Activated CD4-positive, alpha-beta T cell treated with anti-CD3 and anti-CD28 coated beads for 48 hours (primary cell): Measurements from ENCODE around the gene KRTAP21-2.
"Not testable (repeated sequence)": the region's sequence is repeated elsewhere in the genome, so short reads cannot be mapped to it uniquely, and the experiment has no call there.

Experiments
- DNase-seq: peaks from one replicate; pipeline ENCODE4 v3.0.0-alpha.2; 2020

KRTAP21-2 gene

DNA sequence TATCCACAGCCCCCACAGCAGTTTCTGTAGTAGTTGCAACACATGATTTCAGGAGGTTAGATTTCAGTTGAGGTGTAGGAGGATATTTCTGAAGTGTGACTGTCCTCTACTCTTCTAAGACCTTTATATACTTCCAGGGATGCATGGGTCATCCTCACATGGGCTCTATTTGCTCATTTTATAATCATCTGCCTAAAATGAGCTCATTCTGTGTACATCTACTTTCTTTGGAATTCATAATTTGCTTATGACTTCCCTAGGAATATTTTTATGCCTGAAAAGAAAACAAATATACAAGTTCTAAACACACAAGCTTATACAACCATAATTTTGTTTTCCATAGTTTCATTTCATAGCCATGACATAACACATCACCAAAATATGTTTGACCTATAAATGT lies at the start of gene KRTAP21-2:
TSS of gene KRTAP21-2 (minus strand) at position 101 of the 400 bp plus-strand sequence. CDS start at position 44, 57 bp downstream.
- DNase-seq, result no peak

- no peak for DNase-seq
These were observed 46.7 kb upstream of the KRTAP21-2 start for GRCh38 chr21:30793581-30794314.

GRCh38 chr21:30779249-30779648 lies 32.2 kb upstream of the KRTAP21-2 start:
- no peak for DNase-seq

DNA sequence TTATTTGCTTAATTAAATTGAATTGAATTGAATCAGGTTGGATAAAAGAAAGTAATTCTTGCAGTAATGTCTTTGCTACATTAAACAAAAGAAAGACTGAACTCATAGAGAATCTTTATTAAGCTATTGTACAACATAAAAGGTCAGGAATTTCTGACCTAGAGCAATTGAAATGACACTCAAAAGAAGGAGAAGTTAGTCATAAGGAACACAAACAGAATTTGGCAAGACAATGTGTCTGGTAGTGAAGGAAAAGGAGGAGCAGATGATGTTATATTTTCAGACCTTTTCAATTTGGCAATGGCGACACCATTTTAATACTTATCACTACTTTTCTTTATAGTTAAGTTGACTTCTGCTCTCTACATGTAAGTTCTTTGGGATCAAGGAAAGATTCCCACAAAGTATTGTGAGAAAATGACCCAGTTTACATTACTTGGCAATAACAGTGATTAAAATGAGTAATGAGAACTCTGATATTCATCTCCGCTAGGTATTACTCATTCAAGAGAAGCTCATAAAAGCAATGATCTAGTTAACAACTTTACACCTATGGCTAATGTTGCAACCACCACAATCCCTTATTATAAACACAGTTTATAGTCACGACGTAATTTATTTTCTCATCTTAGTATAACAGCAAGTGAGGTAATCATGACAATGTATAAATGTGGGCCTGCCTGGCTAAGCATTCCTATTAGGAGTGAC lies 22.8 kb upstream of the KRTAP21-2 start:
- DNase-seq, result no peak

DNA sequence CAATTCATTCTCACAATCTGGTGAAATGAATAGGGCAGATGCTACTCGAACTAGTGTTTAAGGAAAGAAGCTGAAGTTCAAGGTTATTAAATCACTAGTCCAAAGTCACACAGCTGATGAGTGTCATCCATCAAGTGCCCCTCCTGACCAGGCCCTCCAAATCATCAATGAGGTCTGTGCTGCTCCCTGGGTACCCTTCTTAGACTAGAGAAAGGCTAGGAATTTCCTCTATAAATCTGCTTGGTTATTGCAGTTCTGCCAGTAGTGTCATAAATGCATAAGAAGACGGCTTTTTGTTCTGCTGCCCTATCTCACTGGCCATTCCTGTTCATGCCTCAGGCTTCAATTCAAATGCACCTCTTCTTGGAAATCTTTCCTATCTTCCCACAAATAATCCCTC lies 13.7 kb upstream of the KRTAP21-2 start:
- no peak for DNase-seq

- no peak for DNase-seq
These were observed 11.2 kb upstream of the KRTAP21-2 start for GRCh38 chr21:30758306-30758705.

DNA sequence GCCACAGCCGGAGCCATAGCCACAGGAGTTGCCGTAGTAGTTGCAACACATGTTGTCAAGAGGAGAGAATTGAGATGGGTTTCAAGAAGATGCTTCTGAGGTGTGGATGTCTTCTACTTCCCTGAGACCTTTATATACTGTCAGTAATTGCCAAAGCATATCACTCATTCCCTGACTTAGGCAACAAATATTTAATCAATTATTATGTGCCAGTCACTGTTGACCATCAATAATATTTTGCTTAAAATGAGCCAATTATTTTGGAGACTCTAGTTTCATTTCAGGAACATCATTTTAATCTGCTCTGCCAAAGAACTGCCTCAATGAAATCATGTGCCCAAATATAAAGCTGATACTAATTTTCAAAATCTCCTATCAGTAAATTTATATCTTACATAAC lies 8.3 kb upstream of the KRTAP21-2 start, which contains the start of gene KRTAP21-1:
TSS of gene KRTAP21-1 (minus strand) at position 101 of the 400 bp plus-strand sequence. CDS start at position 51, 50 bp downstream.
- not testable (repeated sequence) for DNase-seq

- no peak for DNase-seq
These were observed 6.6 kb downstream of the KRTAP21-2 start for GRCh38 chr21:30740462-30740861.

- no peak for DNase-seq
These were observed 14.0 kb downstream of the KRTAP21-2 start for GRCh38 chr21:30733026-30733425.

- no peak for DNase-seq
These were observed 20.3 kb downstream of the KRTAP21-2 start for GRCh38 chr21:30726726-30727125.

GRCh38 chr21:30719401-30719800 lies 27.7 kb downstream of the KRTAP21-2 start:
- DNase-seq, result no peak

DNA sequence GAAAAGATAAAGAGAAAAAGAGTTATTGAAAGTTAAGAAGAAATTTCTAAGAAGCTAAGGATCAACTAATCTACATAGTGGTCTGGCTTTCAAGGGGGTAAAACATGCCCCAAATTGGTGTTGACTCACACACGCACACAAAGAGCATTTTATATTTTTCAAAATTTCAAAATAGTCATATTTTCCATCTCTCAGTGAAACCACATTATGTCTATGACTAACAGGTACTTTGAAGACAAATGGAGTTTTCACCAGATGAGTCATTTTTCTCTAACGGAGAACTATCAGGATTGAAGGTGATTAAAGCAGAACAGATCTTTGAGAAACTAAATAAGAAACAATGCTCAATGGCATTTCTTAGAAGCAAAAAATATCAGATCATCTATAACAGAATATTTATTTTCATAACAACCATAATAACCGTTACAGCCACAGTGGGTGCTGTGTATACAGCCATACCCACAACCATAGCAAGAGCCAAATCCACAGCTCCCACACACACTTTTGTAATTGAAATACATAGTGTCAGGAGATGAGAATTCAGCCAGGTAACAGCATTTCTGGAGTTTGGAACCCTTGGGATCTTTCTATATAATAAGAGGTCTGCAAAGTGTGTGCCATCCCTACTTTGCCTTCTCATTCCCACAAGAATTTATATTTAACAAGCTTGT lies 28.7 kb downstream of the KRTAP21-2 start, which contains the start of gene KRTAP21-3:
TSS of gene KRTAP21-3 (minus strand) at position 539 of the 671 bp plus-strand sequence. CDS start at position 521, 18 bp downstream.
- peak; percentile 31 for DNase-seq

- DNase-seq, result no peak
These were observed 30.0 kb downstream of the KRTAP21-2 start for GRCh38 chr21:30717105-30717504.

DNA sequence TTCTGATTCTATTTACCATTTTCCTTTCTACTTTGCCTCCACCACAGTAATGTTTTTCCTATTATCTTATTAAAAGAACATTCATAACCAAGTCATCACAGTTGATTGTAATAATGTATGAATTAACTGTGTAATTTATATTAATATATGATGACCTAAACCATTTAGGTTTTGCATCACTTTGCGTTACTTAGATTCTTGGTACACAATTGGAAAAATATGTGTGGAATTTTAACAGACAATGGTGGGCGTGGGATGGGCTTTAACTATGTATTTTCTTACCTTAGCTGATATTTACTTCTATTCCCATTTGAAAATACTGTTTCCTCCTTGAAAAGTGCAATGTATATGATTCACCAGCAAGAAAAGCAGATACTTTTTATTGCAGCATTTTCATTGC lies 32.1 kb downstream of the KRTAP21-2 start:
- no peak for DNase-seq

DNA sequence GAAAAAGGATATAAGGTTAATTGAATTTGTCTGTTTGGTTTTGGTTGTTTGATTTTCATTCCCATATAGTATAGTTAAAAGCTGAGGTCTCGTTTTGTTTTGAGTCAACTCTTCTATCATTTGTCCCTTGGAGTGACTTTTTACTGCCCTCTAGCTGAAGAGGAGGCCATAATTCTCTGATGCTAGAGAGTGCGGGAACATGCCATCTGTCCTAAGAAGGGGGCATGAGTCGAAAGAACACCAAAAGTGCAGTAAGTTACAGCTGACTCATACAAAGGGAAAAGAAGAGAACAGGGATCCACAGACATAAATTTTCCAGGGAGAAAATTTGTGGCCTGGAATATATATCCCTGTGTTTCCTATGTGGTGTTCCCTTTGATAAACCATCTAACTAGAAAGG lies 32.6 kb downstream of the KRTAP21-2 start:
- DNase-seq, result no peak

- no peak for DNase-seq
These were observed 33.3 kb downstream of the KRTAP21-2 start for GRCh38 chr21:30713766-30714165.

DNA sequence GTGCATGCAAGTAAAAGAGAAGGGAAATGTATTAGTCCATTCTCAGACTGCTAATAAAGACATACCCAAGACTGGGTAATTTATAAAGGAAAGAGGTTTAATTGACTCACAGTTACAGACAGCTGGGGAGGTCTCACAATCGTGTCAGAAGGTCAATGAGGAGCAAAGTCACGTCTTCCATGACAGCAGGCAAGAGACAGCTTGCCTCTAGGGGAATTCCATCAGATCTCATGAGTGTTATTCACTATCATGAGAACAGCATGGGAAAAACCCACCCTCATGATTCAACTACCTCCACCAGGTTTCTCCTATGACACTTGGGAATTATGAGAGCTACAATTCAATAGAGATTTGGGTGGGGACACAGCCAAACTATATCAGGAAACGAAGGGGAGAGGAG lies 36.6 kb downstream of the KRTAP21-2 start:
- DNase-seq, result peak; percentile 47

GRCh38 chr21:30707409-30707808 lies 39.6 kb downstream of the KRTAP21-2 start:
- DNase-seq, result no peak
